Lower leg skin (tissue), 3 donors: ENCODE data around the gene ATP11B.

Source experiments
- CTCF ChIP-seq, 3 donors: fragments of 450-650 bp; IDR thresholded peaks; one replicate each; pipeline ENCODE4 v1.5.1; 2016; ENCODE audit warnings: antibody characterized with exemption in 3 of 3, mild to moderate bottlenecking in 3 of 3, moderate library complexity in 2 of 3
- POLR2A ChIP-seq, 2 donors: fragments of 450-650 bp; IDR thresholded peaks; one replicate each; pipeline ENCODE4 v1.6.1; 2016 to 2017; ENCODE audit warnings: antibody characterized with exemption in 2 of 2, mild to moderate bottlenecking in 1 of 2, moderate library complexity in 1 of 2

GRCh38 chr3:182970811-182971418 is 177.6 kb downstream of the ATP11B start:
- TF ChIP-seq POLR2A (IDR thresholded peaks at IDR 0.05), result no peak
- TF ChIP-seq CTCF (IDR thresholded peaks at IDR 0.05), result no peak
